Measurements from ENCODE around the gene MROH7. TPM values are rescaled to one million over a fixed set of nuclear protein-coding genes. Genes with fewer than 3 reads are reported as not detected.

MROH7 gene
- total RNA-seq (2014; rRNA removed; shearing (Covaris generic); ENCODE audit: low replicate concordance) = not detected in 2 replicates

DNA sequence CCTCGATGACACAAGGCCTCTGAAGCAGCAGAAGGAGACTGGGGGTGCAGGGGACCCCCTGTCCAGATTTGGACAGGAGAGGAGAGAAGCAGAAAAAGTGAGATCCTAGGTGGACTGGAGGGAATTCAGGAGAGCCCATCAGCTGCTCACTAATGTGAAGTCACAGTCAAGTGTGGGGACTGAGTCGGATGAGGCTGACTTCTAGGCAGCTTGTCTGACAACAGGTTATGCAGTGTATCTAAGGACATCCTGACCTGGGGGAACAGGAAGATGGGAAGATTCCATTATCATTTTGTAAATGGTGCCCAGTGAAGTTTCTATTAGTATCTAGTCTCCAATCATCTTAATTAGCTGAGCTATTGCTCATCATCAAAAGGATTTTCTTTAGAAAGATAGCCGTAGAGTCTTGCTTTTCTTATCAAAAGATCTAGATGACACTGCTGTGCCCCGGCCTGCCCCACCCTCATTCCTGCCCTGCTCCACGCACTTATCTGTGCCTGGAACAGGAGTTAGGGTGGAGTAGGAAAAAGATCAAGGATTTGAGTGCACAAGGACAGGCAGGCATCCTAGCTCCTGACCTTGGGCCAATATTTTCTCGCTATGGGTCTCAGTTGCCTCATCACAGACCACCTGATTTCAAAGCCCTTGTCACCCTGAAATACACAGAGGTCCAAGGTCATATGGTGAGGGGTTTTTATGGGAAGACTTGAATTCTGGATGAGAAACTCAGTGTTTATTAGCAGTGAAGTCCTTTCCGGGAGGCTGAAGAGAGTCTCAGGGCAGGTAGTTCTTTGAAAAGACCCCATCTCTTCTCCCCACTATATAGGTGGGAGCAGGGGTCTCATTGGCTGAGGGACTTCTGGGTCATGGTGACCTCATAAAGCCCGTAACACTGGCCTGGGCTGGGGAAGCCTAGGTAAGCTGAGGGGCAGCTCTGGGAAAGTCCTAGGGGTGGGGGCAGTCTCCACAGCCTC is at the start of gene MROH7:
Gene MROH7, plus strand, starts transcription at position 924 of the 974 bp plus-strand sequence. CDS start 11,141 bp downstream, outside the sequence.
- H3K9me3 ChIP-seq = peaks cover 7% of the 10 kb centered on the region
- no peaks in the 10 kb centered on the region for H3K27me3 ChIP-seq
- no peaks in the 10 kb centered on the region for H3K36me3 ChIP-seq
- DNase-seq = no peak
- H3K4me3 ChIP-seq = no peak within 1 kb of the TSS

DNA sequence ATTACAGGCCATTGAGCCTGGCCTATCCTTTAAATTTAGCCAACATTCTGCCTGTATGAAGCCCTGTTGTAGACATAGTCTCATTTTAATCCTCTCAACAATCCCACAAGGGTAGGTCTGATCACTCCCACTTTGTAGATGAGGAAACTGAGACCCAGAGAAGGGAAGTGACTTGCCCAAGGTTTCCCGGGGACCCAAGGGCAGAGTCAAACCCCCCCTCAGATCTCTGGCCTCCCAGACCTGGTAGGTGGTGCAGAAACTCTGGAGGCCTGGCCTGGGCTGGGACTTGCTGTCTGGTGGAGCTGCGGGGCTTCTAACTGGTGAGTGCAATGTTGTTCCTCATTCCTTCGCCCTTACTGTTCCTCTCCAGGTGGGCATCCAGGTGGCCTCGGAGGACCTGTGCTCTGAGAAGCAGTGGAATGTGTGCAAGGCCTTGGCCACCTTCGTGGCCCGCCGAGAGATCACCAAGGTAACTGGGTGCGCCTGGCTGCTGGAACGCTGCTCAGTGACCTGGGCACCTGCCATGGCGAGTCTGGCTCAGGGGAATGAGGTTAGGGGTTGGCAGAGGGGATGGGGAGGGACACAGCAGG is 47.9 kb upstream of the MROH7 start:
- DNase-seq = no peak
- no peaks in the 10 kb centered on the region for H3K36me3 ChIP-seq

GRCh38 chr1:54594463-54594862 is 47.1 kb upstream of the MROH7 start:
- DNase-seq = no peak
- no peak overlapping the region for H3K4me3 ChIP-seq
- H3K36me3 ChIP-seq = no peaks in the 10 kb centered on the region
- no peaks in the 10 kb centered on the region for H3K9me3 ChIP-seq
- H3K27me3 ChIP-seq = no peaks in the 10 kb centered on the region

More for the DNA sequence above, 47.9 kb upstream of the MROH7 start:
- H3K4me3 ChIP-seq = no peak overlapping the region
- no peaks in the 10 kb centered on the region for H3K27me3 ChIP-seq
- no peaks in the 10 kb centered on the region for H3K9me3 ChIP-seq

DNA sequence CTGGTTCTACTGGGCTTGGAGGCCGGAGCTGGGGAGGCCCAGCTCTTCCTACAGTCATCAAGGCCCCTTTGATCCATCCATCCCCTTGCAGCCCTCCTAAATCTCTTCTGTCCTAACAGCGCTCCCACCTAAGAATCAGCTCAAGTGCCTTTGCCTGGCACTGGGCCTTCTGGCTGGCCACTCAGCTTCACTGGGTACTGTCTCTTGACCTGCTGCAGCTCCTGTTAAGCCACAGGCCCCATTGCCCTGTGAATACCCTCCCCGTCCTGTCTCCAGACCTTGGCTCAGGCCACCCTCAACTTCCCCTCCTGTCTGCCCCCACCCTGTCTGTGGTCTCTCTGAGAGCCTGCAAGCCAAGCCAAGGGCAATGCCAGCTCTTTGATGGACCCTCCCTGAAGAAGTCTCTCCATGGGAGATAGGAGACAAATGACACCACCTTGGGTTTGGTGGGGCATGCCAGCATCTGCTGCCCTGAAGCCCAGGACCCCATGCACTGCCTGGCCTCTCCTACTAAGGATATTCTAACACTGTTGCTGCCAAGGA is 45.6 kb upstream of the MROH7 start:
- H3K9me3 ChIP-seq = no peaks in the 10 kb centered on the region
- H3K36me3 ChIP-seq = no peaks in the 10 kb centered on the region
- no peaks in the 10 kb centered on the region for H3K27me3 ChIP-seq
- DNase-seq = no peak
- H3K4me3 ChIP-seq = no peak overlapping the region

DNA sequence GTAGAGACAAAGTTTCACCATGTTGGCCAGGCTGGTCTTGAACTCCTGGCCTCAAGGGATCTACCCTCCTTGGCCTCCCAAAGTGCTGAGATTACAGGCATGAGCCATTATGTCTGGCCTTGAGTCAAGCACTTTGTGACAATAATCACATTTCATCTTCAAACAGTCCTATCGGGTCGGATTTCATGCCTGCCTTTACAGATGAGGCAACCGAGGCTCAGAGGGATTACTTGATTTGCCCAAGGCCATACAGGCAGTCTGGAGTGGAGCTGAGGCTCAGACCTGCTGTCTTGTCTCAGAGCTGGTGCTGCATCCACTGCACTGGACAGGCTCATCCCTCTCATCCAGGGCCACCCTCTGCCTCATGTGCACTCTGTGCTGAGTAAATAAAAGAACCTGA is 44.8 kb upstream of the MROH7 start:
- DNase-seq = no peak
- H3K9me3 ChIP-seq = no peaks in the 10 kb centered on the region
- no peaks in the 10 kb centered on the region for H3K36me3 ChIP-seq
- H3K27me3 ChIP-seq = no peaks in the 10 kb centered on the region
- no peak overlapping the region for H3K4me3 ChIP-seq

- H3K9me3 ChIP-seq = no peaks in the 10 kb centered on the region
Observed at GRCh38 chr1:54597455-54598030, 44.0 kb upstream of the MROH7 start.

GRCh38 chr1:54599211-54599823 is 42.3 kb upstream of the MROH7 start:
- Histone ChIP-seq H3K9me3 (no peaks in the 10 kb centered on the region), H3K27me3 (no peaks in the 10 kb centered on the region), H3K4me3 (no peak overlapping the region), H3K36me3 (no peaks in the 10 kb centered on the region)
- DNase-seq = no peak

More at GRCh38 chr1:54597455-54598030, 44.0 kb upstream of the MROH7 start:
- Histone ChIP-seq H3K4me3 (no peak overlapping the region), H3K36me3 (no peaks in the 10 kb centered on the region), H3K27me3 (no peaks in the 10 kb centered on the region)
- no peak for DNase-seq

GRCh38 chr1:54600947-54601721 is 40.5 kb upstream of the MROH7 start:
- no peaks in the 10 kb centered on the region for H3K27me3 ChIP-seq
- no peak for DNase-seq
- no peak overlapping the region for H3K4me3 ChIP-seq
- no peaks in the 10 kb centered on the region for H3K9me3 ChIP-seq
- no peaks in the 10 kb centered on the region for H3K36me3 ChIP-seq

DNA sequence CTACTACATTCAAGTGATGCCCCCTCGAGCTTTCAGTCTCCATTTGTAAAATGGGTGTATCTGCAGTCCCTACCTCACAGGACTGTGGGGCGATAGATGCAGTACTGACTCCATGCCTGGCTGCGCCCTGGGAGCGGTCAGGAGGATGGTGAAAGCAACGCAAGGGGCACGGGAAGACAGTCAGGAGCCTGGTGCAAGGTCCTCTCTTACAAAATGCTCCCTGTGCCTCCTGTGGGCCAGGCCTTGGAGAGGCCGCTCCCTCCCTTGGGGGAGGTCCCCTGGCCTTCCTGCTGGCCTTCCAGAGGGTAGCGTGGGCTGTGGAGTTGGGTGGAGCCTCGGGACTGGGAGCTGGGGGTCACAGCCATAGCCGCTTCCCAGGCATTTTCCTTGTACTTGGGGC is 39.9 kb upstream of the MROH7 start:
- H3K36me3 ChIP-seq = no peaks in the 10 kb centered on the region
- H3K4me3 ChIP-seq = no peak overlapping the region
- no peaks in the 10 kb centered on the region for H3K27me3 ChIP-seq
- no peaks in the 10 kb centered on the region for H3K9me3 ChIP-seq
- no peak for DNase-seq

DNA sequence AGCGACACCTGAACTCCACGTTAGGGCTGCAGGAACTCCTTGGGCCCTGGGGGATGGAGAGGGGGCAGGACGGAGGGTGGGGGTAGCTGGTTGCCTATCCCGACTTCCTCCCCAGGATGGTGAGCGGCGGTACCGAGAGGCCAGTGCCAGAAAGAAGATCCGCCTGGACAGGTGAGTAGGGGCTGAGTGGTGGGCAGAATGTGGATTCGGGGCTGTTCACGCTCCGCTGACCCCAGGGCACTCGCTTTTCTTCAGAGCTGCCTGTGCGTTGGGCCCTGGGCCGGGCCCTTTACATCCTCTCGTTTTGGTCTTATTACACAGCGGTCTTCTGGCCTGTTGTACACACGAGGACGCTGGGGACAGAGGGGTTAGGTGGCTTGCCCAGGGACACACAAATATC is 39.0 kb upstream of the MROH7 start:
- no peak overlapping the region for H3K4me3 ChIP-seq
- no peaks in the 10 kb centered on the region for H3K9me3 ChIP-seq
- DNase-seq = no peak
- no peaks in the 10 kb centered on the region for H3K27me3 ChIP-seq
- no peaks in the 10 kb centered on the region for H3K36me3 ChIP-seq

DNA sequence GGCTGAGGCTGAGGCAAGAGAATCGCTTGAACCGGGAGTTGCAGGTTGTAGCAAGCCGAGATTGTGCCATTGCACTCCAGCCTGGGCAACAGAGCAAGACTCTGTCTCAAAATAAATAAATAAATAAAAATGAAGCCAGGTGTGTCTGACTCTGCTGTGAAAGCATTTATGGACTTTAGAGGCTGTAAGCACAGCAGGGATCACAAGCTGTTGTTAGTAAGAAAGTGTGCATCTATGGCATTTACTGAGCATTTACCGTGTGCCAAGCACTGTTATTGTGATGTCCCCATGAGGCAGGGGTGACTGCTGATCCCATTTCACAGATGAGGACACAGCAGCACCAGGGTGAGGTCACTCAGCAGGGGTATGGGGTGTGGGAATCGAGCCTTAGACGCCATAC is 38.3 kb upstream of the MROH7 start:
- Histone ChIP-seq H3K36me3 (no peaks in the 10 kb centered on the region), H3K4me3 (no peak overlapping the region), H3K27me3 (no peaks in the 10 kb centered on the region), H3K9me3 (no peaks in the 10 kb centered on the region)
- no peak for DNase-seq

- H3K4me3 ChIP-seq = no peak overlapping the region
- H3K9me3 ChIP-seq = no peaks in the 10 kb centered on the region
- H3K36me3 ChIP-seq = no peaks in the 10 kb centered on the region
- no peak for DNase-seq
- no peaks in the 10 kb centered on the region for H3K27me3 ChIP-seq
Observed at GRCh38 chr1:54604051-54604450, 37.5 kb upstream of the MROH7 start.

GRCh38 chr1:54604572-54605370 is 36.8 kb upstream of the MROH7 start:
- no peak for DNase-seq
- Histone ChIP-seq H3K9me3 (no peaks in the 10 kb centered on the region), H3K36me3 (no peaks in the 10 kb centered on the region), H3K27me3 (no peaks in the 10 kb centered on the region), H3K4me3 (no peak overlapping the region)

DNA sequence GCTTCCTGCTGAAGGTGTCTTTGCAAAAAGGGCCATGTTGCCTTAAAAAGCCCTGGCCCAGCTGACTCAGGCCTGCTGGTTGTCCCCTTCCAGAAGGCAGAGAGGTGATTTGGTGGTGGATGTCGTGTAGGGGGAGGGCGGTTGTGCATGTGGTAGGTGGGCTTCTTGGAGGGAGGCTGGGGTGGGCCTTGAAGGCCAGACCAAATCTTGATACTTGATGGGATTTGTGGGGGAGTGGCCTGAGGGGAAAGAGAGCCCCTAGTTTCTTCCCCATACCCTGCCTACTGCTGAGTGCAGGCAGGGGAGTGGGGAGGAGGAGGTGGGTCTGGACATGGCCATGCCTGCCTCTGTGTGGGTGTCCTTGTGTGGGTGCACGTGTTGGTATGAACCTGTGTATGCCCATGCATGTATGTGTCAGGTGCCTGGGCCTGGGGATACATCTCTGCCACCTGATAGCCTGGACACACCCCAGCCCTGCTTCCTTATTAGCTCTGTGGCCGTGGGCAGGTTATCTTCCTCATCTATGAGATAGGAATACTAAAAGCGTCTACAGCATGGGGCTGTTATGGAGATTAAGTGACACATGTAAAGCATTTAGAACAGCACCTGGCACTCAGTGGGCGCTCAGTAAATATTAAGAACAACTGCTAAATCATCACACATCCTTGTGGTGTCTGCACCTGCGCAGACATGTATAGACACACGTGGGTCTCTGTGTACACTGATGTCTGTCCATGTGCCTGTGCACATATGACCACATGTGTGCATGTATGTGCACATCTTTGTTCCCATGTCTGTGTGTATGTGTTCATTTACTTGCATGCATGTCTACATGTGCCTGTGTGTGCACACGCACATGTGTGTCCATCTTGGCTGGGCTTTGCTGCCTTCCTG is 35.2 kb upstream of the MROH7 start:
- Histone ChIP-seq H3K9me3 (no peaks in the 10 kb centered on the region), H3K36me3 (no peaks in the 10 kb centered on the region), H3K4me3 (no peak overlapping the region), H3K27me3 (no peaks in the 10 kb centered on the region)
- no peak for DNase-seq

GRCh38 chr1:54606990-54607325 is 34.6 kb upstream of the MROH7 start:
- DNase-seq = no peak
- no peaks in the 10 kb centered on the region for H3K9me3 ChIP-seq
- H3K4me3 ChIP-seq = no peak overlapping the region
- no peaks in the 10 kb centered on the region for H3K36me3 ChIP-seq
- H3K27me3 ChIP-seq = no peaks in the 10 kb centered on the region
